Karpas-422 (cell line): ENCODE data around the gene TMEM139. TPM values are rescaled to one million over a fixed set of nuclear protein-coding genes. Genes with fewer than 3 reads are reported as not detected.

Experiments
- DNase-seq: peaks from one replicate; pipeline ENCODE4 v3.0.0-alpha.2; 2015
- H2AFZ ChIP-seq: fragments of 200-600 bp; sonication (generic); 2 replicates; pipeline ENCODE4 v1.6.1; 2014; ENCODE audit warnings: antibody characterized with exemption, low read length, mixed read lengths
- H3K27ac ChIP-seq: fragments of 200-600 bp; sonication (generic); 2 replicates; pipeline ENCODE4 v1.5.1; 2014; ENCODE audit warnings: mild to moderate bottlenecking, low read length, moderate library complexity
- H3K27me3 ChIP-seq: fragments of 200-600 bp; sonication (generic); 2 replicates; pipeline ENCODE4 v1.6.1; 2014; ENCODE audit warnings: low read length, mixed read lengths
- H3K36me3 ChIP-seq: fragments of 200-600 bp; sonication (generic); 2 replicates; pipeline ENCODE4 v1.6.1; 2014; ENCODE audit warnings: low read length, mixed read lengths; ENCODE audit not compliant: insufficient read depth
- H3K4me1 ChIP-seq: fragments of 200-600 bp; sonication (generic); 2 replicates; pipeline ENCODE4 v1.6.1; 2014; ENCODE audit warnings: mild to moderate bottlenecking, low read length, mixed read lengths
- H3K4me2 ChIP-seq: fragments of 200-600 bp; sonication (generic); 2 replicates; pipeline ENCODE4 v1.6.1; 2014; ENCODE audit warnings: low read length, low read depth, mild to moderate bottlenecking; ENCODE audit not compliant: poor library complexity, severe bottlenecking
- H3K4me3 ChIP-seq: fragments of 200-600 bp; sonication (generic); 2 replicates; pipeline ENCODE4 v1.5.1; 2014; ENCODE audit warnings: mild to moderate bottlenecking, antibody characterized with exemption, low read length, mixed read lengths
- H3K79me2 ChIP-seq: fragments of 200-600 bp; sonication (generic); 2 replicates; pipeline ENCODE4 v1.6.1; 2014; ENCODE audit warnings: mild to moderate bottlenecking, low read length, mixed read lengths
- H3K9ac ChIP-seq: fragments of 200-600 bp; sonication (generic); 2 replicates; pipeline ENCODE4 v1.6.0; 2014; ENCODE audit warnings: low read length
- H3K9me2 ChIP-seq: fragments of 200-600 bp; sonication (generic), shearing (Covaris generic); replicated peaks from 2 replicates; pipeline ENCODE4 v1.6.0; 2014; ENCODE audit warnings: mild to moderate bottlenecking, low read length, moderate library complexity; ENCODE audit not compliant: insufficient read depth
- H3K9me3 ChIP-seq: fragments of 300-700, 200-600 bp; sonication (generic); 2 replicates; pipeline ENCODE4 v1.6.1; 2014; ENCODE audit warnings: low read length, mixed read lengths
- H4K20me1 ChIP-seq: fragments of 200-600 bp; sonication (generic); 2 replicates; pipeline ENCODE4 v1.6.1; 2014; ENCODE audit warnings: mild to moderate bottlenecking, antibody characterized with exemption, low read length, low read depth; ENCODE audit not compliant: insufficient read depth
- total RNA-seq: library from RNA; depleted of rRNA; stranded (reverse); fragments of >200 nt; shearing (Covaris generic); gene quantifications from 2 replicates; pipeline ENCODE4 v1.2.3, GENCODE V29; 2014; ENCODE audit warnings: low replicate concordance

Gene TMEM139
- total RNA-seq, 1 experiment from 2014 or later: not detected

- no peaks in the 10 kb centered on the region for H3K36me3 ChIP-seq
- H3K27me3 ChIP-seq: no peaks in the 10 kb centered on the region
- H3K79me2 ChIP-seq: no peaks in the 10 kb centered on the region
- H3K9ac ChIP-seq: no peak overlapping the region
- no peaks in the 10 kb centered on the region for H3K4me1 ChIP-seq
- H3K4me3 ChIP-seq: no peak overlapping the region
- no peak overlapping the region for H3K27ac ChIP-seq
- H3K4me2 ChIP-seq: no peak overlapping the region
- H3K9me3 ChIP-seq: no peaks in the 10 kb centered on the region
- H4K20me1 ChIP-seq: no peaks in the 10 kb centered on the region
- H2AFZ ChIP-seq: no peak overlapping the region
- no peak for DNase-seq
- no peaks in the 10 kb centered on the region for H3K9me2 ChIP-seq
Observed at GRCh38 chr7:143314127-143314526, 29.4 kb downstream of the TMEM139 start.

- no peak within 1 kb of the TSS for H3K4me3 ChIP-seq
- no peak for DNase-seq
- no peaks in the 10 kb centered on the region for H3K27me3 ChIP-seq
- H3K4me1 ChIP-seq: no peaks in the 10 kb centered on the region
- H3K9me2 ChIP-seq: no peaks in the 10 kb centered on the region
- H2AFZ ChIP-seq: no peak within 1 kb of the TSS
- H3K79me2 ChIP-seq: no peaks in the 10 kb centered on the region
- no peaks in the 10 kb centered on the region for H3K36me3 ChIP-seq
- no peak within 1 kb of the TSS for H3K4me2 ChIP-seq
- H3K9me3 ChIP-seq: no peaks in the 10 kb centered on the region
- H3K9ac ChIP-seq: no peak within 1 kb of the TSS
- H4K20me1 ChIP-seq: no peaks in the 10 kb centered on the region
- H3K27ac ChIP-seq: no peak within 1 kb of the TSS
Observed at GRCh38 chr7:143315776-143316175, 31.0 kb downstream of the TMEM139 start, which contains the start of gene CLCN1. CLCN1 (plus strand) TSS chr7:143316111; CDS start chr7:143316213, 102 bp downstream.

GRCh38 chr7:143316492-143316891 is 31.7 kb downstream of the TMEM139 start:
- Histone ChIP-seq H2AFZ (no peak overlapping the region), H3K4me1 (no peaks in the 10 kb centered on the region), H3K4me2 (no peak overlapping the region), H3K9ac (no peak overlapping the region), H3K9me3 (no peaks in the 10 kb centered on the region), H3K36me3 (no peaks in the 10 kb centered on the region), H3K79me2 (no peaks in the 10 kb centered on the region), H3K9me2 (no peaks in the 10 kb centered on the region), H3K27me3 (no peaks in the 10 kb centered on the region), H3K4me3 (no peak overlapping the region), H3K27ac (no peak overlapping the region), H4K20me1 (no peaks in the 10 kb centered on the region)
- no peak for DNase-seq

- H3K9me3 ChIP-seq: no peaks in the 10 kb centered on the region
- DNase-seq: no peak
- no peaks in the 10 kb centered on the region for H3K79me2 ChIP-seq
- H3K9me2 ChIP-seq: no peaks in the 10 kb centered on the region
- H3K36me3 ChIP-seq: no peaks in the 10 kb centered on the region
- H4K20me1 ChIP-seq: no peaks in the 10 kb centered on the region
- no peak overlapping the region for H2AFZ ChIP-seq
- no peak overlapping the region for H3K9ac ChIP-seq
- no peaks in the 10 kb centered on the region for H3K27me3 ChIP-seq
- no peaks in the 10 kb centered on the region for H3K4me1 ChIP-seq
- no peak overlapping the region for H3K4me3 ChIP-seq
- no peak overlapping the region for H3K27ac ChIP-seq
- no peak overlapping the region for H3K4me2 ChIP-seq
Observed at GRCh38 chr7:143318661-143319060, 33.9 kb downstream of the TMEM139 start.

- no peak for DNase-seq
- no peak overlapping the region for H3K4me3 ChIP-seq
- no peaks in the 10 kb centered on the region for H3K9me3 ChIP-seq
- H3K27me3 ChIP-seq: no peaks in the 10 kb centered on the region
- H3K4me1 ChIP-seq: peaks cover 4% of the 10 kb centered on the region
- H4K20me1 ChIP-seq: no peaks in the 10 kb centered on the region
- no peak overlapping the region for H3K4me2 ChIP-seq
- H3K27ac ChIP-seq: no peak overlapping the region
- no peak overlapping the region for H3K9ac ChIP-seq
- no peaks in the 10 kb centered on the region for H3K9me2 ChIP-seq
- no peaks in the 10 kb centered on the region for H3K79me2 ChIP-seq
- no peak overlapping the region for H2AFZ ChIP-seq
- no peaks in the 10 kb centered on the region for H3K36me3 ChIP-seq
Observed at GRCh38 chr7:143320620-143321019, 35.9 kb downstream of the TMEM139 start.

GRCh38 chr7:143321242-143321641 is 36.5 kb downstream of the TMEM139 start:
- Histone ChIP-seq H3K4me3 (no peak overlapping the region), H3K27ac (no peak overlapping the region), H2AFZ (no peak overlapping the region), H3K9me3 (no peaks in the 10 kb centered on the region), H3K4me2 (no peak overlapping the region), H3K9me2 (no peaks in the 10 kb centered on the region), H3K36me3 (no peaks in the 10 kb centered on the region), H3K79me2 (no peaks in the 10 kb centered on the region), H3K27me3 (no peaks in the 10 kb centered on the region), H3K9ac (no peak overlapping the region), H4K20me1 (no peaks in the 10 kb centered on the region), H3K4me1 (peaks cover 4% of the 10 kb centered on the region)
- DNase-seq: no peak

GRCh38 chr7:143321734-143322133 is 37.0 kb downstream of the TMEM139 start:
- Histone ChIP-seq H3K4me2 (no peak overlapping the region), H3K4me3 (no peak overlapping the region), H3K27ac (no peak overlapping the region), H3K36me3 (no peaks in the 10 kb centered on the region), H3K4me1 (peaks cover 4% of the 10 kb centered on the region), H3K27me3 (no peaks in the 10 kb centered on the region), H4K20me1 (no peaks in the 10 kb centered on the region), H2AFZ (no peak overlapping the region), H3K9ac (no peak overlapping the region), H3K9me2 (no peaks in the 10 kb centered on the region), H3K79me2 (no peaks in the 10 kb centered on the region), H3K9me3 (no peaks in the 10 kb centered on the region)
- DNase-seq: no peak

GRCh38 chr7:143322760-143323633 is 38.2 kb downstream of the TMEM139 start:
- Histone ChIP-seq H3K9ac (no peak overlapping the region), H2AFZ (no peak overlapping the region)

More at GRCh38 chr7:143322760-143323633, 38.2 kb downstream of the TMEM139 start:
- H4K20me1 ChIP-seq: no peaks in the 10 kb centered on the region
- H3K36me3 ChIP-seq: no peaks in the 10 kb centered on the region
- peaks cover 4% of the 10 kb centered on the region for H3K4me1 ChIP-seq
- no peak overlapping the region for H3K4me3 ChIP-seq
- H3K9me3 ChIP-seq: no peaks in the 10 kb centered on the region
- H3K27ac ChIP-seq: no peak overlapping the region
- DNase-seq: no peak
- no peaks in the 10 kb centered on the region for H3K79me2 ChIP-seq
- H3K27me3 ChIP-seq: no peaks in the 10 kb centered on the region
- no peaks in the 10 kb centered on the region for H3K9me2 ChIP-seq
- no peak overlapping the region for H3K4me2 ChIP-seq
